DOHH2 (cell line): ENCODE results near the gene PEX14.

Experiments
- H3F3A ChIP-seq: fragments of 200-600 bp; sonication (generic), shearing (Covaris generic); 2 replicates; pipeline ENCODE4 v1.6.0; 2016; ENCODE audit warnings: antibody characterized with exemption, mild to moderate bottlenecking; ENCODE audit not compliant: control insufficient read depth, insufficient read depth
- H3K27ac ChIP-seq: fragments of 200-600 bp; sonication (generic); 2 replicates; pipeline ENCODE4 v1.5.1; 2014; ENCODE audit warnings: low read depth, mild to moderate bottlenecking, low read length, moderate library complexity
- H3K27me3 ChIP-seq: fragments of 200-600 bp; sonication (generic); 2 replicates; pipeline ENCODE4 v1.6.1; 2014; ENCODE audit warnings: mild to moderate bottlenecking, low read length, mixed read lengths; ENCODE audit not compliant: control insufficient read depth
- H3K36me3 ChIP-seq: fragments of 200-600 bp; sonication (generic); 2 replicates; pipeline ENCODE4 v1.6.1; 2014; ENCODE audit warnings: mild to moderate bottlenecking, low read length, moderate library complexity, mixed read lengths; ENCODE audit not compliant: control insufficient read depth
- H3K4me1 ChIP-seq: fragments of 200-600 bp; sonication (generic); 2 replicates; pipeline ENCODE4 v1.6.1; 2014; ENCODE audit warnings: mild to moderate bottlenecking, low read length, mixed read lengths; ENCODE audit not compliant: control insufficient read depth
- H3K4me2 ChIP-seq: fragments of 200-600 bp; sonication (generic); 2 replicates; pipeline ENCODE4 v1.6.0; 2014; ENCODE audit warnings: mild to moderate bottlenecking, low read length, moderate library complexity
- H3K4me3 ChIP-seq: fragments of 200-600 bp; sonication (generic); 2 replicates; pipeline ENCODE4 v1.5.1; 2014; ENCODE audit warnings: mild to moderate bottlenecking, low read length, mixed read lengths
- H3K79me2 ChIP-seq: fragments of 200-600 bp; sonication (generic); 2 replicates; pipeline ENCODE4 v1.6.1; 2014; ENCODE audit warnings: mild to moderate bottlenecking, low read length, mixed read lengths; ENCODE audit not compliant: control insufficient read depth
- H3K9me2 ChIP-seq: fragments of 200-600 bp; sonication (generic); replicated peaks from 2 replicates; pipeline ENCODE4 v1.6.1; 2014; ENCODE audit warnings: mild to moderate bottlenecking, low read length, mixed read lengths; ENCODE audit not compliant: control insufficient read depth
- H3K9me3 ChIP-seq: fragments of 200-600 bp; sonication (generic); 2 replicates; pipeline ENCODE4 v1.6.1; 2014; ENCODE audit warnings: antibody characterized with exemption, low read length, mixed read lengths; ENCODE audit not compliant: control insufficient read depth, insufficient read depth
- H4K20me1 ChIP-seq: fragments of 200-600 bp; sonication (generic); 2 replicates; pipeline ENCODE4 v1.6.0; 2014; ENCODE audit warnings: low read depth, mild to moderate bottlenecking, antibody characterized with exemption, low read length, moderate library complexity; ENCODE audit not compliant: control insufficient read depth, insufficient read depth
- CTCF ChIP-seq: fragments of 200-600 bp; sonication (generic); IDR thresholded peaks from one replicate; pipeline ENCODE4 v1.5.1; 2014; ENCODE audit warnings: antibody characterized with exemption, mild to moderate bottlenecking, low read depth, low read length; ENCODE audit not compliant: poor library complexity, severe bottlenecking
- EZH2phosphoT487 ChIP-seq: fragments of 200-600 bp; sonication (generic); IDR thresholded peaks from 2 replicates; pipeline ENCODE4 v1.6.1; 2017; ENCODE audit warnings: borderline replicate concordance, mild to moderate bottlenecking, antibody characterized with exemption, low read length, moderate library complexity, mixed read lengths

PEX14 gene

GRCh38 chr1:10649517-10650201, 174.9 kb downstream of the PEX14 start:
- no peaks in the 10 kb centered on the region for H3K4me1 ChIP-seq
- H3F3A ChIP-seq = no peaks in the 10 kb centered on the region
- no peak overlapping the region for H3K4me2 ChIP-seq
- no peaks in the 10 kb centered on the region for H3K79me2 ChIP-seq
- H3K4me3 ChIP-seq = no peak overlapping the region
- no peak overlapping the region for H3K27ac ChIP-seq
- no peaks in the 10 kb centered on the region for H3K9me3 ChIP-seq
- no peaks in the 10 kb centered on the region for H3K36me3 ChIP-seq
- no peaks in the 10 kb centered on the region for H3K9me2 ChIP-seq
- TF ChIP-seq CTCF (no peak), EZH2phosphoT487 (no peak)
- H4K20me1 ChIP-seq = no peaks in the 10 kb centered on the region
- H3K27me3 ChIP-seq = no peaks in the 10 kb centered on the region

DNA sequence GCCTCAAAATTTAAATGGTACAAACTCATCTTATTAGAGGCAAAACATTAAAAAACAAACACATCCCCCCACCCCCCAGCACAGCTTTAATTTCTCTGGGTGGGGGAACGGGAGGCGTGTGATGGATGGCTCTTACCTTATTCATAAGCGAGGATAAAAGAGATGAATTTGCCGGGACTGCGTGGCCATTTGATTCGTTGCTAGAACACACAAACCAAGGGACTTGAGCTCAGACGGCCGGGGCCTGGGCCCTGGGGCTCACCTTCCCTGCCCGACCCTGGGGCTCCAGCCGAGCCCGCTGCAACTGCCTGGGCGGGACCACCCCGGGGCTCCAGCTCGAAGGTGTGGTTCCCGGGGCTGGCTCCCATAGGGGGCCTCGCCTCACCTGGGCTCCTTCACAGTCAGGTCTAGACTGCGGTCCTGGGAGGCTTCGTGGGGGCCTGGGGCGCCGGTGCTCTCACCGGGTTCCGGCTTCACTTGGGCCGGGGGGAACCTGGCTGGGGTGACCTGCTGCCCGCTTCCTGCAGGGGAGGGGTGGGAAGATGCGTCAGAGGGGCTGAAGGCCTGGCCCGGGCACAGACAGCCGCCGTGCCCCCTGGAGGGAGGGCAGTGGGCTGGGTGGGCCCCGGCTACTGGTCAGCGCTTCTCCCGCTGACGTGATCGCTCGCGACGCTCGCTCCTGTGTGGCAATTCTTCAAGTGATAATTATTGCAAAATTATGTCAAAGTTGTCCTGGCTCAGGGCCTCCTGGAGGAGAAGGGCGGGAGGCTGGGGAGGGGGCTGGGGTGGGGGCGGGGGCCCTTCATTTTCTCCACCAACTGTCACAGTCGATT, 176.0 kb downstream of the PEX14 start:
- TF ChIP-seq EZH2phosphoT487 (no peak), CTCF (no peak)
- H3K4me3 ChIP-seq = no peak overlapping the region
- H3F3A ChIP-seq = no peaks in the 10 kb centered on the region
- no peaks in the 10 kb centered on the region for H3K27me3 ChIP-seq
- no peaks in the 10 kb centered on the region for H3K4me1 ChIP-seq
- no peak overlapping the region for H3K27ac ChIP-seq
- H3K79me2 ChIP-seq = no peaks in the 10 kb centered on the region
- no peak overlapping the region for H3K4me2 ChIP-seq
- no peaks in the 10 kb centered on the region for H4K20me1 ChIP-seq
- H3K9me3 ChIP-seq = no peaks in the 10 kb centered on the region
- no peaks in the 10 kb centered on the region for H3K36me3 ChIP-seq
- H3K9me2 ChIP-seq = no peaks in the 10 kb centered on the region

DNA sequence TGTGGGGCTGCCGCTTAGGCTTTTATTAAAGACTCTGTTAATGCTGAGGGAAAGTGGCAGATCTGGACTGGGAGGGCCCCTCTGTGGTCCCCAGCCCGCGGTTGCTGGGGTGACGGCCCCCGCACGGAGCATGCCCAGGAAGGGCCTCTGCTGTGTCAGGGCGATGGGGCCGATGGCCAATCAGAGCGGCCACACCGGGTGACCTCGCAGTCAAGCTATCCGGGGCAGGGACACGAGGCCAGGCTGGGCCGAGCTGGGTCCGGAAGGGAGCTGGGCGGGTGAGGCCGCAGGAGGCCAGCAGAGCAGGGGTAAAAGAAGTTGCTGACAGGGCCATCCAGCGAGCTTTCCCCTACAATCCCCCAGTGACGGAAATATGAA, 176.6 kb downstream of the PEX14 start:
- Histone ChIP-seq H3K4me3 (no peak overlapping the region), H4K20me1 (no peaks in the 10 kb centered on the region), H3K4me2 (no peak overlapping the region), H3K27me3 (no peaks in the 10 kb centered on the region), H3K9me2 (no peaks in the 10 kb centered on the region), H3F3A (no peaks in the 10 kb centered on the region), H3K36me3 (no peaks in the 10 kb centered on the region), H3K4me1 (no peaks in the 10 kb centered on the region), H3K27ac (no peak overlapping the region), H3K79me2 (no peaks in the 10 kb centered on the region), H3K9me3 (no peaks in the 10 kb centered on the region)
- no peak for TF ChIP-seq EZH2phosphoT487
- no peak for TF ChIP-seq CTCF
